Lung (tissue), 12 donors: ENCODE measurements around the gene BEND3. TPM values are rescaled to one million over a fixed set of nuclear protein-coding genes. Genes with fewer than 3 reads are reported as not detected.

Source experiments
- ATAC-seq: fragments of 200-7000 bp; cut with Tn5 transposase; one replicate; pipeline ENCODE4 v1.9.1; 2020; ENCODE audit warnings: moderate number of reproducible peaks; ENCODE audit not compliant: insufficient read depth, low FRiP score
- DNase-seq, 3 donors: peaks; one replicate each; pipeline ENCODE4 v3.0.0-alpha.2; 2013 to 2017
- H3K27ac ChIP-seq, 2 donors: one replicate each; pipeline ENCODE4 v1.5.1; 2013; ENCODE audit warnings: mild to moderate bottlenecking in 2 of 2, moderate library complexity in 2 of 2, control low read depth in 1 of 2, inconsistent platforms in 1 of 2, low read depth in 1 of 2, low read length in 1 of 2
- H3K27me3 ChIP-seq, 3 donors: one replicate each; pipeline ENCODE4 v1.5.1; 2013; ENCODE audit warnings: low read length in 2 of 3; ENCODE audit not compliant: control insufficient read depth in 3 of 3, insufficient read depth in 3 of 3
- H3K36me3 ChIP-seq, 4 donors: one replicate each; pipeline ENCODE4 v1.5.1; 2013; ENCODE audit warnings: low read length in 4 of 4, mild to moderate bottlenecking in 1 of 4, moderate library complexity in 1 of 4; ENCODE audit not compliant: control insufficient read depth in 4 of 4, insufficient read depth in 4 of 4
- H3K4me1 ChIP-seq, 5 donors: one replicate each; pipeline ENCODE4 v1.5.1; 2013; ENCODE audit warnings: low read length in 5 of 5, mild to moderate bottlenecking in 2 of 5, moderate library complexity in 1 of 5; ENCODE audit not compliant: control insufficient read depth in 5 of 5, insufficient read depth in 5 of 5
- H3K4me3 ChIP-seq: one replicate; pipeline ENCODE4 v1.5.1; 2013; ENCODE audit warnings: mild to moderate bottlenecking, control low read depth, moderate library complexity
- H3K9ac ChIP-seq, 2 donors: one replicate each; pipeline ENCODE4 v1.5.1; 2013; ENCODE audit warnings: low read length in 2 of 2, control low read depth in 1 of 2; ENCODE audit not compliant: insufficient read depth in 1 of 2
- H3K9me3 ChIP-seq, 4 donors: one replicate each; pipeline ENCODE4 v1.5.1; 2013; ENCODE audit warnings: low read length in 3 of 4, mild to moderate bottlenecking in 1 of 4, moderate library complexity in 1 of 4; ENCODE audit not compliant: control insufficient read depth in 4 of 4, insufficient read depth in 3 of 4
- CTCF ChIP-seq: IDR thresholded peaks from 2 replicates; pipeline ENCODE4 v1.5.1; 2012; ENCODE audit warnings: mild to moderate bottlenecking; ENCODE audit errors: control extremely low read depth, extremely low read depth
- WGBS, 2 donors: extraction: QIAGEN DNeasy Blood & Tissue Kit; methylation state at CpG; one replicate each; pipeline ENCODE4 v1.1.7; 2013; 5-methylcytosine and 5-hydroxymethylcytosine counted together
- polyA plus RNA-seq, 2 donors: library from polyadenylated mRNA; stranded (reverse); fragments of 200-250 nt; gene quantifications; one replicate each; pipeline ENCODE4 v1.2.1, GENCODE V29; 2013
- total RNA-seq, 2 donors: library from RNA; depleted of rRNA in 1 of 2; stranded (reverse); fragments of >200 nt in 1 of 2; gene quantifications; one replicate each; pipeline ENCODE4 v1.2.1, GENCODE V29; 2014 to 2021
- donor health status: control.
- donor health status: control.
- donor health status: Bipolar disorder and iron deficiency.
- donor health status: healthy.
- donor health status: DM: yes; HTN: yes; CAD: no.

The BEND3 gene
- total and polyA plus RNA-seq, 4 donors: 1.2 to 4.4 (median 2.5) TPM

GRCh38 chr6:107105511-107106116, 9.7 kb downstream of the BEND3 start:
- Histone ChIP-seq H3K4me3 (no peak overlapping the region), H3K27ac (no peak overlapping the region), H3K36me3 (no peaks in the 10 kb centered on the region), H3K9me3 (no peaks in the 10 kb centered on the region), H3K27me3 (no peaks in the 10 kb centered on the region), H3K9ac (no peak overlapping the region), H3K4me1 (peaks cover 0 to 9% (median 0%) of the 10 kb centered on the region in 5 donors)
- 71 to 81% methylated on average over 7 of the region's 7 CpGs for WGBS, 2 donors
- no peak for DNase-seq
- TF ChIP-seq CTCF: no peak
- no peak for ATAC-seq

GRCh38 chr6:107103082-107103481, 12.2 kb downstream of the BEND3 start:
- Histone ChIP-seq H3K9ac (no peak overlapping the region), H3K27me3 (no peaks in the 10 kb centered on the region), H3K4me1 (peaks cover 0 to 6% (median 0%) of the 10 kb centered on the region in 5 donors), H3K27ac (no peak overlapping the region), H3K36me3 (no peaks in the 10 kb centered on the region), H3K4me3 (no peak overlapping the region), H3K9me3 (no peaks in the 10 kb centered on the region)
- 93 to 98% methylated on average over 6 of the region's 6 CpGs for WGBS, 2 donors
- no peak for DNase-seq
- no peak for ATAC-seq
- no peak for TF ChIP-seq CTCF

GRCh38 chr6:107102414-107102805, 12.9 kb downstream of the BEND3 start:
- no peaks in the 10 kb centered on the region for H3K36me3 ChIP-seq
- H3K27me3 ChIP-seq: no peaks in the 10 kb centered on the region
- H3K4me3 ChIP-seq: no peak overlapping the region
- H3K9ac ChIP-seq: no peak overlapping the region
- no peak overlapping the region for H3K27ac ChIP-seq
- ATAC-seq: no peak
- H3K9me3 ChIP-seq: no peaks in the 10 kb centered on the region
- H3K4me1 ChIP-seq: peaks cover 0 to 6% (median 0%) of the 10 kb centered on the region in 5 donors
- WGBS, 2 donors: 93% methylated on average over 7 of the region's 7 CpGs
- no peak for TF ChIP-seq CTCF
- DNase-seq: no peak
